ENCODE results near the gene RETSAT. TPM values are rescaled to one million over a fixed set of nuclear protein-coding genes. Genes with fewer than 3 reads are reported as not detected.
"Not testable (repeated sequence)": the region's sequence is repeated elsewhere in the genome, so short reads cannot be mapped to it uniquely, and the experiment has no call there.

The RETSAT gene
- total RNA-seq, 2 experiments from 2014 or later, result 21.5 to 23.3 TPM

GRCh38 chr2:85329701-85330100 lies 24.6 kb downstream of the RETSAT start:
- Mint-ChIP-seq H3K4me1 (peaks cover 12% of the 10 kb centered on the region), H3K4me3 (peak overlapping the region; percentile 94), H3K36me3 (peaks cover 34% of the 10 kb centered on the region)
- H3K27me3 Mint-ChIP-seq, H3K9me3 Mint-ChIP-seq, H3K27ac Mint-ChIP-seq, DNase-seq: not testable (repeated sequence)

GRCh38 chr2:85329181-85329651 lies 25.1 kb downstream of the RETSAT start:
- peaks cover 37% of the 10 kb centered on the region for H3K36me3 Mint-ChIP-seq
- peaks cover 17% of the 10 kb centered on the region for H3K4me1 Mint-ChIP-seq
- no peak for DNase-seq
- H3K9me3 Mint-ChIP-seq, result no peaks in the 10 kb centered on the region
- peak overlapping the region; percentile 18 for H3K27ac Mint-ChIP-seq
- peak overlapping the region; percentile 94 for H3K4me3 Mint-ChIP-seq
- no peaks in the 10 kb centered on the region for H3K27me3 Mint-ChIP-seq

- peak; percentile 95 for DNase-seq
- H3K9me3 Mint-ChIP-seq, result no peaks in the 10 kb centered on the region
- peak within 1 kb of the TSS; percentile 94 for H3K4me3 Mint-ChIP-seq
- no peaks in the 10 kb centered on the region for H3K27me3 Mint-ChIP-seq
- H3K27ac Mint-ChIP-seq, result peak within 1 kb of the TSS; percentile 99
- peaks cover 28% of the 10 kb centered on the region for H3K4me1 Mint-ChIP-seq
- peaks cover 49% of the 10 kb centered on the region for H3K36me3 Mint-ChIP-seq
Observed at GRCh38 chr2:85327822-85328617, 26.3 kb downstream of the RETSAT start, which contains the start of gene TGOLN2. TGOLN2 (minus strand) TSS chr2:85327989; CDS start chr2:85327962, 27 bp downstream.

- H3K27me3 Mint-ChIP-seq, result no peaks in the 10 kb centered on the region
- peak; percentile 56 for DNase-seq
- no peaks in the 10 kb centered on the region for H3K9me3 Mint-ChIP-seq
- peaks cover 35% of the 10 kb centered on the region for H3K4me1 Mint-ChIP-seq
- peaks cover 56% of the 10 kb centered on the region for H3K36me3 Mint-ChIP-seq
- peak overlapping the region; percentile 99 for H3K27ac Mint-ChIP-seq
- peak overlapping the region; percentile 94 for H3K4me3 Mint-ChIP-seq
Observed at GRCh38 chr2:85327160-85327821, 27.0 kb downstream of the RETSAT start.

- H3K9me3 Mint-ChIP-seq, result no peaks in the 10 kb centered on the region
- peak overlapping the region; percentile 94 for H3K4me3 Mint-ChIP-seq
- H3K4me1 Mint-ChIP-seq, result peaks cover 42% of the 10 kb centered on the region
- H3K36me3 Mint-ChIP-seq, result peaks cover 63% of the 10 kb centered on the region
- H3K27ac Mint-ChIP-seq, result peak overlapping the region; percentile 99
- no peaks in the 10 kb centered on the region for H3K27me3 Mint-ChIP-seq
- peak; percentile 49 for DNase-seq
Observed at GRCh38 chr2:85326406-85327159, 27.7 kb downstream of the RETSAT start.

GRCh38 chr2:85325466-85325811 lies 28.9 kb downstream of the RETSAT start:
- Mint-ChIP-seq H3K27me3 (no peaks in the 10 kb centered on the region), H3K4me3 (peak overlapping the region; percentile 94), H3K27ac (peak overlapping the region; percentile 99), H3K4me1 (peaks cover 52% of the 10 kb centered on the region), H3K9me3 (no peaks in the 10 kb centered on the region), H3K36me3 (peaks cover 74% of the 10 kb centered on the region)
- DNase-seq, result no peak

GRCh38 chr2:85324639-85325465 lies 29.5 kb downstream of the RETSAT start:
- no peaks in the 10 kb centered on the region for H3K9me3 Mint-ChIP-seq
- H3K27me3 Mint-ChIP-seq, result no peaks in the 10 kb centered on the region
- no peak for DNase-seq
- H3K27ac Mint-ChIP-seq, result peak overlapping the region; percentile 99
- peaks cover 58% of the 10 kb centered on the region for H3K4me1 Mint-ChIP-seq
- peaks cover 80% of the 10 kb centered on the region for H3K36me3 Mint-ChIP-seq
- H3K4me3 Mint-ChIP-seq, result peak overlapping the region; percentile 94

GRCh38 chr2:85323988-85324367 lies 30.4 kb downstream of the RETSAT start:
- H3K27ac Mint-ChIP-seq, result peak overlapping the region; percentile 45
- peak overlapping the region; percentile 94 for H3K4me3 Mint-ChIP-seq

GRCh38 chr2:85323351-85323987 lies 30.9 kb downstream of the RETSAT start:
- Mint-ChIP-seq H3K27me3 (no peaks in the 10 kb centered on the region), H3K9me3 (no peaks in the 10 kb centered on the region)

More at GRCh38 chr2:85323988-85324367, 30.4 kb downstream of the RETSAT start:
- DNase-seq, H3K9me3 Mint-ChIP-seq, H3K27me3 Mint-ChIP-seq: not testable (repeated sequence)
- Mint-ChIP-seq H3K36me3 (peaks cover 85% of the 10 kb centered on the region), H3K4me1 (peaks cover 61% of the 10 kb centered on the region)

GRCh38 chr2:85319796-85320195 lies 34.5 kb downstream of the RETSAT start:
- Mint-ChIP-seq H3K27me3 (no peaks in the 10 kb centered on the region), H3K27ac (peak overlapping the region; percentile 78), H3K4me3 (peak overlapping the region; percentile 30), H3K9me3 (no peaks in the 10 kb centered on the region), H3K36me3 (peaks cover 76% of the 10 kb centered on the region), H3K4me1 (peaks cover 69% of the 10 kb centered on the region)
- DNase-seq, result no peak

More at GRCh38 chr2:85323351-85323987, 30.9 kb downstream of the RETSAT start:
- Mint-ChIP-seq H3K4me1 (peaks cover 63% of the 10 kb centered on the region), H3K4me3 (peak overlapping the region; percentile 94), H3K36me3 (peaks cover 90% of the 10 kb centered on the region), H3K27ac (peak overlapping the region; percentile 45)
- DNase-seq, result no peak

- peak; percentile 46 for DNase-seq
- H3K4me3 Mint-ChIP-seq, result peak overlapping the region; percentile 62
Observed at GRCh38 chr2:85318222-85319074, 35.9 kb downstream of the RETSAT start.

GRCh38 chr2:85315921-85316320 lies 38.4 kb downstream of the RETSAT start:
- H3K27ac Mint-ChIP-seq, H3K27me3 Mint-ChIP-seq, H3K9me3 Mint-ChIP-seq, DNase-seq, H3K4me3 Mint-ChIP-seq: not testable (repeated sequence)
- peaks cover 53% of the 10 kb centered on the region for H3K36me3 Mint-ChIP-seq
- peaks cover 36% of the 10 kb centered on the region for H3K4me1 Mint-ChIP-seq

More at GRCh38 chr2:85318222-85319074, 35.9 kb downstream of the RETSAT start:
- H3K27ac Mint-ChIP-seq, result peak overlapping the region; percentile 78
- H3K27me3 Mint-ChIP-seq, result no peaks in the 10 kb centered on the region
- peaks cover 72% of the 10 kb centered on the region for H3K36me3 Mint-ChIP-seq
- no peaks in the 10 kb centered on the region for H3K9me3 Mint-ChIP-seq
- peaks cover 59% of the 10 kb centered on the region for H3K4me1 Mint-ChIP-seq

GRCh38 chr2:85314884-85315242 lies 39.5 kb downstream of the RETSAT start:
- H3K36me3 Mint-ChIP-seq, result peaks cover 42% of the 10 kb centered on the region
- no peaks in the 10 kb centered on the region for H3K9me3 Mint-ChIP-seq
- no peak for DNase-seq
- H3K4me1 Mint-ChIP-seq, result peaks cover 34% of the 10 kb centered on the region
- H3K4me3 Mint-ChIP-seq, result no peak overlapping the region
- peak overlapping the region; percentile 59 for H3K27ac Mint-ChIP-seq
- no peaks in the 10 kb centered on the region for H3K27me3 Mint-ChIP-seq

Measured in activated naive CD8-positive, alpha-beta T cell treated with anti-CD3 and anti-CD28 coated beads for 36 hours (primary cell).